Stomach (tissue), 4 donors: ENCODE results near the gene ELAVL2.

Source experiments
- EP300 ChIP-seq: sonication (generic); formaldehyde crosslinking; IDR thresholded peaks from one replicate; pipeline ENCODE4 v1.6.1; 2017; ENCODE audit warnings: antibody characterized with exemption
- POLR2AphosphoS5 ChIP-seq, 3 donors: sonication (generic); formaldehyde crosslinking; IDR thresholded peaks; one replicate each; pipeline ENCODE4 v1.6.1; 2016; ENCODE audit warnings: antibody characterized with exemption in 3 of 3
- TF ChIP-seq, protein P1 (sequence below), 7 experiments: fragments of 450-650 bp in 4 of 7; fragments of 200-600 bp in 3 of 7; sonication (generic) in 3 of 7; IDR thresholded peaks; one replicate each; pipeline ENCODE4 v1.5.1; 2016 to 2019; ENCODE audit warnings: antibody characterized with exemption in 7 of 7, control low read depth in 2 of 7, mild to moderate bottlenecking in 1 of 7

DNA sequence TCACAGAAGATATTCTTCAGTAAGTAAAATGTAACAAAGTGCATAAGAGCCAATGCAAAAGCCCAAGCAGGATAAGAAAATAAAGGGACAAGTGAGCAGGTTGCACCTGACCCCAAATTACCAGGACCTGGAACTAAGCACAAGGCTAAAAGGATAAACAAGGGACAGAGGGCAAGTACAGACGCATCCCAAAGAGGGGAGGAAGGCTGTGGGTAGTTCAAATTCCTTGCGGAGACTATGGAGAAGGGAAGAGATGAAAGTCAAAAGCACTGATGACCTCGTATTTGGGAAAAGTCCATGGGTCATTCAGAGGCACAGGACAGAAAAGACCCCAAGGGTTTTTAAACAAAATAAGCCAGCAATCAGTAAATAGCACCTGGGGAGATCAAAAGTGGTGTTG lies 11.8 kb downstream of the ELAVL2 start:
- TF ChIP-seq, protein P1, sequence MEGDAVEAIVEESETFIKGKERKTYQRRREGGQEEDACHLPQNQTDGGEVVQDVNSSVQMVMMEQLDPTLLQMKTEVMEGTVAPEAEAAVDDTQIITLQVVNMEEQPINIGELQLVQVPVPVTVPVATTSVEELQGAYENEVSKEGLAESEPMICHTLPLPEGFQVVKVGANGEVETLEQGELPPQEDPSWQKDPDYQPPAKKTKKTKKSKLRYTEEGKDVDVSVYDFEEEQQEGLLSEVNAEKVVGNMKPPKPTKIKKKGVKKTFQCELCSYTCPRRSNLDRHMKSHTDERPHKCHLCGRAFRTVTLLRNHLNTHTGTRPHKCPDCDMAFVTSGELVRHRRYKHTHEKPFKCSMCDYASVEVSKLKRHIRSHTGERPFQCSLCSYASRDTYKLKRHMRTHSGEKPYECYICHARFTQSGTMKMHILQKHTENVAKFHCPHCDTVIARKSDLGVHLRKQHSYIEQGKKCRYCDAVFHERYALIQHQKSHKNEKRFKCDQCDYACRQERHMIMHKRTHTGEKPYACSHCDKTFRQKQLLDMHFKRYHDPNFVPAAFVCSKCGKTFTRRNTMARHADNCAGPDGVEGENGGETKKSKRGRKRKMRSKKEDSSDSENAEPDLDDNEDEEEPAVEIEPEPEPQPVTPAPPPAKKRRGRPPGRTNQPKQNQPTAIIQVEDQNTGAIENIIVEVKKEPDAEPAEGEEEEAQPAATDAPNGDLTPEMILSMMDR (IDR thresholded peaks at IDR 0.05) = no peak
- TF ChIP-seq POLR2AphosphoS5 (IDR thresholded peaks at IDR 0.05) (no peak), EP300 (no peak)
